T-helper 1 cell treated with Interleukin-12 subunit alpha and Interleukin-12 subunit beta and Interleukin-4 antibody, amounts not matched to agents 30 μg/mL and 1 μg/mL, for 36 hours (primary cell): ENCODE measurements around the gene PARD3B.
"Not testable (repeated sequence)": the region's sequence is repeated elsewhere in the genome, so short reads cannot be mapped to it uniquely, and the experiment has no call there.

Experiments used
- H3K27ac Mint-ChIP-seq: one replicate; pipeline ENCODE4 v1.8.0; 2021; ENCODE audit warnings: mild to moderate bottlenecking, mixed read lengths
- H3K27me3 Mint-ChIP-seq: one replicate; pipeline ENCODE4 v1.8.0; 2021; ENCODE audit warnings: low read depth, mixed read lengths
- H3K36me3 Mint-ChIP-seq: one replicate; pipeline ENCODE4 v1.8.0; 2021; ENCODE audit warnings: low read depth, mixed read lengths
- H3K4me1 Mint-ChIP-seq: one replicate; pipeline ENCODE4 v1.8.0; 2021; ENCODE audit warnings: low read depth, mixed read lengths
- H3K4me3 Mint-ChIP-seq: one replicate; pipeline ENCODE4 v1.8.0; 2021; ENCODE audit warnings: mild to moderate bottlenecking, moderate library complexity, mixed read lengths
- H3K9me3 Mint-ChIP-seq: one replicate; pipeline ENCODE4 v1.8.0; 2021; ENCODE audit warnings: mixed read lengths

The PARD3B gene

GRCh38 chr2:205218816-205219215, 673.5 kb downstream of the PARD3B start:
- not testable (repeated sequence) for H3K27ac Mint-ChIP-seq, H3K9me3 Mint-ChIP-seq, H3K4me3 Mint-ChIP-seq, H3K36me3 Mint-ChIP-seq, H3K4me1 Mint-ChIP-seq
- peaks cover 14% of the 10 kb centered on the region for H3K27me3 Mint-ChIP-seq

DNA sequence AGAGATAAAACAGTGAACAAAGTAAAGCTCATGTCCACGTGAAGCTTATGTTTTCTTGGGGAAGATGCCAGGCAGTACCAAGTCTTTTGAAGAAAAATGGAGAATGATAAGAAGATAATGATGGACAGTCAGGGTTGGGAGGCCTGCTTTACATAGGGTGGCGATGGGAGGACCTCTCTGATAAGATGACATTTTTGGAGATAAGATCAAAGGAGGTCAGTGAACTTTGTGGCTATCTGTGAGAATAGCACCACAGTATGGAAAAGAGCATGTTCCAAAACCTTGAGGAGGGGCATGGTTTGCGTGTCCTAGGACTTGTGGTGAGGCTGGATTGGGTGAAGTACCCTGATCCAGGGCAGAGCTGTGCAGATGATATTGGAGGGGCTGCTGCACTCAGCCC, 675.3 kb downstream of the PARD3B start:
- no peaks in the 10 kb centered on the region for H3K4me1 Mint-ChIP-seq
- H3K27ac Mint-ChIP-seq: no peak overlapping the region
- no peak overlapping the region for H3K4me3 Mint-ChIP-seq
- H3K27me3 Mint-ChIP-seq: peaks cover 14% of the 10 kb centered on the region
- no peaks in the 10 kb centered on the region for H3K9me3 Mint-ChIP-seq
- H3K36me3 Mint-ChIP-seq: no peaks in the 10 kb centered on the region

DNA sequence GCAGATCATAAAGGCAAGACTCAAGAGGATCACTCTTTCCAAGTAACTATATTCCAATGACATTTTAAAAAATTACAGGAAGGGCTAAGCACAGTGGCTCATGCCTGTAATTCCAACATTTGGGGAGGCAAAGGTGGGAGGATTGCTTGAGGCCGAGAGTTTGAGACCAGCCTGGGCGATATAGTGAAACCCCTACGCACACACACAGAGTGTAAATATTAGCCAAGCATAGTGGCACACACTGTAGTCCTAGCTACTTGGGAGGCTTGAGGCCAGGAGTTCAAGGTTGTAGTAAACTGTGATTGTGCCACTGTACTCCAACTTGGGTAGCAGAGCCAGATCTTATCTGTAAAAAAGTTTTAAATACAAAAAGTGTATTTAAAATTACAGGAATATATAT, 686.8 kb downstream of the PARD3B start:
- Mint-ChIP-seq H3K4me3 (no peak overlapping the region), H3K36me3 (no peaks in the 10 kb centered on the region), H3K4me1 (peaks cover 4% of the 10 kb centered on the region), H3K27ac (no peak overlapping the region), H3K9me3 (no peaks in the 10 kb centered on the region), H3K27me3 (no peaks in the 10 kb centered on the region)

DNA sequence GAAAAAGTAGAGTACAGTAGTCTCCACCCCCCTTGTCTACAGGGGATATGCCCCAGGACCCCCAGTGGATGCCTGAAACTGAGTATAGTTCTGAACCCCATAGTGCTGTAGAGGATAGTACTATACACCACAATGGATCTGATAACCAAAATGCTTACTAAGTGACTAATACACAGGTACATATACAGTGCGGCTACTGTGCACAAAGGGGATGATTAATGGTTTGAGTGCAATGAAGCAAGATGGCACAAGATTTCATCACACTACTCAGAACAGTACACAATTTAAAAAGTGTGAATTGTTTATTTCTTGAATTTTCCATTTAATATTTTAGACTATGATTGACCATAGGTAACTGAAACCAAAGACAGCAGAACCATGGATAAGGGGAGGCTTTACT, 690.2 kb downstream of the PARD3B start:
- H3K27ac Mint-ChIP-seq: no peak overlapping the region
- H3K36me3 Mint-ChIP-seq: no peaks in the 10 kb centered on the region
- peaks cover 4% of the 10 kb centered on the region for H3K4me1 Mint-ChIP-seq
- no peak overlapping the region for H3K4me3 Mint-ChIP-seq
- H3K27me3 Mint-ChIP-seq: no peaks in the 10 kb centered on the region
- no peaks in the 10 kb centered on the region for H3K9me3 Mint-ChIP-seq

DNA sequence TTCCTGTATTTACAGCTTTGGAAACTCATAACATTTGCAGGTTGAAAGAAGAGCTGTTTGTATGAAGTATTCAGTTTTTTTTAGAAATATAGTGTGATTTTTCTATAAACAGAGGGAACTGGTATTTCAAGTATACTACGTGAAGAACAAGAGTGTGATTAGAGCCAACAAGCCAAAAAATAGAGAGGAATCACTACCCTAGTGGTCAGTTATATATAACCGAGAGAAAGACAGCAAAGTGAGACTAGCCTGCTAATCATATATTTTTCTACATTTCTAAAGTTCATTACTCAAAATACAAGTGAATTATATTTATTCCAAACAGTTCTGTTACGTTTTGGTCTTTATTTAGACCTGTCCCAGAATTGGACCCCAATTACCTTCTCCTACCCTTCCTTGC, 692.2 kb downstream of the PARD3B start:
- no peak overlapping the region for H3K27ac Mint-ChIP-seq
- H3K27me3 Mint-ChIP-seq: no peaks in the 10 kb centered on the region
- H3K4me3 Mint-ChIP-seq: no peak overlapping the region
- no peaks in the 10 kb centered on the region for H3K36me3 Mint-ChIP-seq
- no peaks in the 10 kb centered on the region for H3K9me3 Mint-ChIP-seq
- peaks cover 4% of the 10 kb centered on the region for H3K4me1 Mint-ChIP-seq

- H3K4me3 Mint-ChIP-seq: no peak overlapping the region
- H3K36me3 Mint-ChIP-seq: no peaks in the 10 kb centered on the region
- no peaks in the 10 kb centered on the region for H3K4me1 Mint-ChIP-seq
- H3K27ac Mint-ChIP-seq: no peak overlapping the region
- H3K27me3 Mint-ChIP-seq: peaks cover 5% of the 10 kb centered on the region
- no peaks in the 10 kb centered on the region for H3K9me3 Mint-ChIP-seq
These were observed 699.7 kb downstream of the PARD3B start for GRCh38 chr2:205245001-205245400.

DNA sequence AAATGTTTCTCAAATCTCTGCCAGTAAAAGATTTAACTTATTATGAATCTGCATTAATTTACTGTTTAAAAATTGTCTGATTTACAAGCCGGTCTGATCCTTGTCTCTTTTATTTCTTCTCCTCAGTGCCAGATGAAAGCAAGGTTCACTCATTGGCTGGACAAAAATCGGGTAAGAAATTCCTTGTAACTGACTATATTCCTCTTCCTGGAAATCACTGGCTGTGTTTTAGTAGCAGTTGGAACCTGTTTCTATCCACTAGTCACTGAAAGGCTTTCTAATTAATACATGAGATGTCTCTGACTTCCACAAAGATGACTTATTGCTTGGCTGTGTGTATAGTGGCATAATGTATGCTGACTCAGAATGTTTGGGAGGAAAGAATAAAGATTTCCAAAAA, 700.4 kb downstream of the PARD3B start:
- Mint-ChIP-seq H3K4me1 (no peaks in the 10 kb centered on the region), H3K4me3 (no peak overlapping the region), H3K27me3 (peaks cover 5% of the 10 kb centered on the region), H3K9me3 (no peaks in the 10 kb centered on the region), H3K36me3 (no peaks in the 10 kb centered on the region), H3K27ac (no peak overlapping the region)

GRCh38 chr2:205259121-205259520, 713.8 kb downstream of the PARD3B start:
- Mint-ChIP-seq H3K27ac (no peak overlapping the region), H3K27me3 (peaks cover 11% of the 10 kb centered on the region), H3K9me3 (peaks cover 5% of the 10 kb centered on the region), H3K4me3 (no peak overlapping the region), H3K4me1 (no peaks in the 10 kb centered on the region), H3K36me3 (peaks cover 2% of the 10 kb centered on the region)

- Mint-ChIP-seq H3K9me3 (no peaks in the 10 kb centered on the region), H3K4me3 (no peak overlapping the region), H3K36me3 (no peaks in the 10 kb centered on the region), H3K27me3 (peaks cover 18% of the 10 kb centered on the region), H3K4me1 (no peaks in the 10 kb centered on the region), H3K27ac (no peak overlapping the region)
These were observed 716.3 kb downstream of the PARD3B start for GRCh38 chr2:205261516-205262020.

GRCh38 chr2:205267323-205267722, 722.0 kb downstream of the PARD3B start:
- H3K4me1 Mint-ChIP-seq: no peaks in the 10 kb centered on the region
- no peaks in the 10 kb centered on the region for H3K9me3 Mint-ChIP-seq
- H3K27me3 Mint-ChIP-seq: peaks cover 32% of the 10 kb centered on the region
- no peaks in the 10 kb centered on the region for H3K36me3 Mint-ChIP-seq
- H3K27ac Mint-ChIP-seq: no peak overlapping the region
- no peak overlapping the region for H3K4me3 Mint-ChIP-seq

GRCh38 chr2:205270689-205271088, 725.4 kb downstream of the PARD3B start:
- Mint-ChIP-seq H3K27ac (no peak overlapping the region), H3K27me3 (peaks cover 16% of the 10 kb centered on the region), H3K4me3 (no peak overlapping the region), H3K4me1 (no peaks in the 10 kb centered on the region), H3K36me3 (no peaks in the 10 kb centered on the region), H3K9me3 (no peaks in the 10 kb centered on the region)

- H3K9me3 Mint-ChIP-seq: no peaks in the 10 kb centered on the region
- H3K4me1 Mint-ChIP-seq: no peaks in the 10 kb centered on the region
- no peak overlapping the region for H3K4me3 Mint-ChIP-seq
- no peaks in the 10 kb centered on the region for H3K36me3 Mint-ChIP-seq
- H3K27me3 Mint-ChIP-seq: peaks cover 13% of the 10 kb centered on the region
- H3K27ac Mint-ChIP-seq: no peak overlapping the region
These were observed 727.9 kb downstream of the PARD3B start for GRCh38 chr2:205273148-205273547.

DNA sequence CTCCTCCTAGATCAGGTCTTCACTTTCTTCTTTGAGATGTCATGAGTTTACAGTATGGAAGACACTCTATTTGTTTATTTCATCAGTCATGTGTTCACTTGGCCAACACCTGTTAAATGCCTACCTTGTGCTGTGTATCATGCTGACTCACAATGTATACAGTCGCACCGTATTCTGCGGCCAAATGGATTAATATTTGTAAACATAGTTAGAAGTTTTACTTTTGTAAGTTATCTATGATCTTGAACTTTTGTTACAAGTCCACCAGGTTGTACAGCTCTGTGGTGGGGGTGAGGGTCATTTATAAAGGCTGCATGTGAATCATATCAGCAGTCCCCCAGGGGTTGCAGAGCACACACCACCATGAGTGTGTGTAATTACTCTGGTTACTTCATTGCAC, 728.4 kb downstream of the PARD3B start:
- H3K9me3 Mint-ChIP-seq: no peaks in the 10 kb centered on the region
- H3K27ac Mint-ChIP-seq: no peak overlapping the region
- no peaks in the 10 kb centered on the region for H3K4me1 Mint-ChIP-seq
- no peaks in the 10 kb centered on the region for H3K36me3 Mint-ChIP-seq
- H3K27me3 Mint-ChIP-seq: peaks cover 11% of the 10 kb centered on the region
- H3K4me3 Mint-ChIP-seq: no peak overlapping the region

DNA sequence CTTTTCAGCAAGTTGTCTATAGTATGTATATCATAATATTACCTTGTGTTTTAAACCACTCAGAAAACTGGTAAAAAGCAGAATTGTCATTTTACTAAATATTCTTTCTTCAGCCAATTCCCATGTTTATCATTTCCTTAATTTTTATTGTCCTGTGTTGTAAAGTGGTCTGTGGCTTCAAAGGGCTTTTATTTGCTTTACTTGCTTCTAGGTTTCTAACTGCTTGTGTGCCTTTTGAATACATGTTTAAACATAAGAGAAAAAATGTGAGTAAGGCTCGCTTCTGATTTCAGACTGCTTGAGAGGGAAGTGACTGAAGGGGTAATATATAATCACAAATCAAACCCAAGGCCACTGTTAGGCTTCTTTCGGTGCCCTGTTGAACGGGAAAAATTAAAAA, 729.5 kb downstream of the PARD3B start:
- Mint-ChIP-seq H3K4me3 (no peak overlapping the region), H3K27ac (no peak overlapping the region), H3K27me3 (peaks cover 15% of the 10 kb centered on the region), H3K9me3 (no peaks in the 10 kb centered on the region), H3K36me3 (no peaks in the 10 kb centered on the region), H3K4me1 (no peaks in the 10 kb centered on the region)

- Mint-ChIP-seq H3K36me3 (no peaks in the 10 kb centered on the region), H3K9me3 (no peaks in the 10 kb centered on the region), H3K4me1 (no peaks in the 10 kb centered on the region), H3K27me3 (peaks cover 19% of the 10 kb centered on the region), H3K27ac (no peak overlapping the region), H3K4me3 (no peak overlapping the region)
These were observed 731.0 kb downstream of the PARD3B start for GRCh38 chr2:205276116-205276777.
